HG02981 (cell line): Measurements from ENCODE around the gene STARD3.
"Not testable (repeated sequence)": the region's sequence is repeated elsewhere in the genome, so short reads cannot be mapped to it uniquely, and the experiment has no call there.

Experiments
- ATAC-seq: cut with Tn5 transposase; IDR thresholded peaks from one replicate; pipeline ENCODE4 v1.9.1; 2021; ENCODE audit warnings: mild to moderate bottlenecking, moderate library complexity; ENCODE audit not compliant: unreplicated experiment

The STARD3 gene

DNA sequence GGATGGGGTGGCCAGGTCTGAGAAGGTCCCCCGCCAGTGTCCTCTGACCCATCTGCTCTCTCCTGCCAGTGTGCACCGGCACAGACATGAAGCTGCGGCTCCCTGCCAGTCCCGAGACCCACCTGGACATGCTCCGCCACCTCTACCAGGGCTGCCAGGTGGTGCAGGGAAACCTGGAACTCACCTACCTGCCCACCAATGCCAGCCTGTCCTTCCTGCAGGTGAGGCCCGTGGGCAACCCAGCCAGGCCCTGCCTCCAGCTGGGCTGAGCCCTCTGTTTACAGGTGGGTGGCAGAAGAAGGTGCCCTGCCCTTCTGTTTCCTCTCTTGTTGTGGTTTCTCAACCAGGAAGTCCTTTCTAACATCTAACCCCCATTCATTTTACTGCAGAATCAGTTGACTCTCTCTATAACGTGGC lies 70.0 kb downstream of the STARD3 start:
- no peak for ATAC-seq

DNA sequence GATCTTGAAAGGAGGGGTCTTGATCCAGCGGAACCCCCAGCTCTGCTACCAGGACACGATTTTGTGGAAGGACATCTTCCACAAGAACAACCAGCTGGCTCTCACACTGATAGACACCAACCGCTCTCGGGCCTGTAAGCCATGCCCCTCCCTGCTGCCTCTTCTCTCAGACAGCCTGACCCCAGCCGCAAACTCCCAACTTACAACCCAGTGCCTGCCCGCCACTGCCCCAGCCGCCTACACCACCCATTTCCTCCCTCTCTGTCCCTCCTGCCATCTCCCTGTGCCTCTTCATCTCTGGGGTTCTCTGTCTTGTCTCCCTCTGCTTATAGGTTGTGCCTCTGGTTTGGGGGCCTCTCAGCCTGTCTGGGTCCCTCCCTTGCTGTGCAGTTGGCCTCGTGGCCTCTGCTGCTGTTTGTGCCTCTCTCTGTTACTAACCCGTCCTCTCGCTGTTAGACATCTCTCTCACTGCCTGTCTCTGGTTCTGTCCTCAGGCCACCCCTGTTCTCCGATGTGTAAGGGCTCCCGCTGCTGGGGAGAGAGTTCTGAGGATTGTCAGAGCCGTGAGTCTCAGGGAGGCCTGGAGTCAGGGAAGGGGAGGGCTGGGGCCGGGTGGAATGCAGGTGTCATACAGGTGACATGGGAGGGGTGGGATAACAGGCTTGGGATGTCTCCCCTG lies 72.5 kb downstream of the STARD3 start:
- ATAC-seq, result no peak

DNA sequence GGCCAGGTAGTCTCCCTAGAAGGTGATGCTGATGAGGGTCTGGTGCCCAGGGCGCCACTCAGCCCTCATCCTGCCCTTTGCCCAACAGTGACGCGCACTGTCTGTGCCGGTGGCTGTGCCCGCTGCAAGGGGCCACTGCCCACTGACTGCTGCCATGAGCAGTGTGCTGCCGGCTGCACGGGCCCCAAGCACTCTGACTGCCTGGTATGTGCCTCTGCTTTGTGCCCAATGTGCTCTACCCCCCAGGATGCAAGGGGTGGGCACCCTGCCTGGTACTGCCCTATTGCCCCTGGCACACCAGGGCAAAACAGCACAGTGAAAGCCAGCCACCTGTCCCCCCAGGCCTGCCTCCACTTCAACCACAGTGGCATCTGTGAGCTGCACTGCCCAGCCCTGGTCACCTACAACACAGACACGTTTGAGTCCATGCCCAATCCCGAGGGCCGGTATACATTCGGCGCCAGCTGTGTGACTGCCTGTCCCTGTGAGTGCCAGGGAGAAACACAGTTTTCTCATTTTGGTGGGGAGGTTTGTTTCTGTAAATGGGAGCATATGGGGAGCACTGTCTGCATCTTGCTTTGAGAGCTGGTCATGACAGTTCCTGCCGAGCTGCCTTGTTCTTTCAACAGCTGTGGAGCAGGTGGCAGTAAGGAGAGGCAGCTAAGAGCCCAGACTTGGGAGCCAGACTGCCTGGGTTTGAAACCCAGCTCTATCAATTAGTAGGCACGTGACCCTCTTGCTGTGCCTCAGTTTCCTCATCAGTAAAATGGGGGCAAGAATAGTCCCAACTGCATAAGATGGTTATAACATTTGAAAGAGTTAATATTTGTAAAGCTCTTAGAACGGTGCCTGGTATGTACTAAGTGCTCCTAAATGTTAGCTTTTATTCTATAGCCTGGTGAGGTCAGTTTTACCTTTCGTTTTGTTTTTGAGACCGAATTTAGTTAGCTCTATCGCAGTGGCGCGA lies 73.3 kb downstream of the STARD3 start:
- no peak for ATAC-seq

DNA sequence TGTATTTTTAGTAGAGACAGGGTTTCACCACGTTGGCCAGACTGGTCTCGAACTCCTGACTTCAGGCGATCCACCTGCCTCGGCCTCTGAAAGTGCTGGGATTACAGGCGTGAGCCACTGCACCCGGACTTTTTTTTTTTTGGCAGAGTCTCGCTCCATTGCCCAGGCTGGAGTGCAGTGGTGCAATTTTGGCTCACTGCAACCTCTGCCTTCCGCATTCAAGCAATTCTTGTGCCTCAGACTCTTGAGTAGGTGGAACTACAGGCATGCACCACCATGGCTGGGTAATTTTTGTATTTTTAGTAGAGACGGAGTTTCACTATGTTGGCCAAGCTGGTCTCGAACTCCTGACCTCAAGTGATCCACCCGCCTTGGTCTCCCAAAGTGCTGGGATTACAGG lies 74.1 kb downstream of the STARD3 start:
- ATAC-seq, result not testable (repeated sequence)

- ATAC-seq, result no peak
These were observed 74.9 kb downstream of the STARD3 start for GRCh38 chr17:39711851-39712250.
